GM20431 (cell line): ENCODE data around the gene TRAM2.

Experiments used
- in situ Hi-C: fragments of 300-500 bp; cut with MseI, MboI; formaldehyde crosslinking; loops from one replicate; pipeline ENCODE4 v1.15.0; 2020; ENCODE audit warnings: low sequenced_read_pairs; ENCODE audit not compliant: unreplicated experiment

The TRAM2 gene

GRCh38 chr6:52537001-52537753 lies 39.7 kb downstream of the TRAM2 start:
- in situ Hi-C loops = no loop called here

DNA sequence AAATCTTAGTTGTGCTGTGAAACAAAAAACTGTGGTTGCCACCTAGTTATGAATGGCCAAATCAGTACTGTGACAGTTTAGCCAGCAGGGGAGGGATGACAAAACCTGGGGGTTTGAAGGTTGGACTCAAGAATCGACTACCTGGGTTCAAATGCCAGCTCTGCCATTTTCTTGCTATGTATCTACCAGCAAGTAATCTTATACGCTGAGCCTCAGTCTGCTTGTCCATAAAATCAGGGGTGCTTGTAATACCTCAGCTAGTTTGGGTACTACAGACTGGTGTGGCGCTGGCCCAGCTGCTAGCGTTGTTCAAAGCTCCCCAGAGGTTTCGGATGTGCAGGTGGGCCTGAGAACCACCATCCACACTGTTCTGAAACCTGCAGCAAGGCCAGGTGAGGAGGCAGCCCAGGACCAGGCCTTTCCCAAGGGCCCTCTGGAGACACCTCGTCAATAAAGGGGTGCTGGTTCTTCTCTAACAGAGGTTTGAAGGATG lies 40.4 kb downstream of the TRAM2 start:
- in situ Hi-C loops = no loop called here

DNA sequence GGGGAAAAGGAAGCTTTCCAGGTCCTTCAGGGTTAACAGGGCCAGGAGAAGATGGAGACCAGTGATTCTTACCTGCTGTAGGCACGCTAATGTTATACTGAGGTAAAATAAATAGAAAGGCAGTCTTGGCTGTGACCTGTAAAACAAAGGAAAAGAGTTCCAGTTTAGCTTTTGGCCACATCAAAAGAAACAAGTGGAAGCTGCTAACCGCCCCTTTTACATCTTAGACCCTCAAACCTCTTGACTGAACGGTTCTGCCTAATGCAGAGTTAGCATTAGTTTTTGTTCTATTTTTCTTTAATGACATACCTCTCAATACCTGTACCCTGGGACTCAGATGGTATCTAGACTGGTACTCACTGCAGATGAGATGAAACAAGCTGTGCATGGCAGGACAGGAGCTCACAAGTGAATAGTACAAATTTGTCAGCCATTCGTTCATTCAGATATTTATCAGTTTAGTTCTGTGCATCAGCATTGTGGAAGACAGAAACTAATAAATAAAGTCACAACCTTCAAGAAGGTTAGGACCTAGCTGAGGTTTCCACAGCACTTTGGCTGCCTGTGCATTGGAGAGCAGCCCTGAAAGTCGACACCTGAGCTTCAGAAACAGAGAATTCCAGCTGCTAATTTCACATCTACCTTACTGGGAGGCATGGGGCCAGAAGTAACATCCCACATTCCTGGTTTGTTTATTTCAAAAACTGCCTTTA lies 41.0 kb downstream of the TRAM2 start:
- in situ Hi-C loops = no loop called here

DNA sequence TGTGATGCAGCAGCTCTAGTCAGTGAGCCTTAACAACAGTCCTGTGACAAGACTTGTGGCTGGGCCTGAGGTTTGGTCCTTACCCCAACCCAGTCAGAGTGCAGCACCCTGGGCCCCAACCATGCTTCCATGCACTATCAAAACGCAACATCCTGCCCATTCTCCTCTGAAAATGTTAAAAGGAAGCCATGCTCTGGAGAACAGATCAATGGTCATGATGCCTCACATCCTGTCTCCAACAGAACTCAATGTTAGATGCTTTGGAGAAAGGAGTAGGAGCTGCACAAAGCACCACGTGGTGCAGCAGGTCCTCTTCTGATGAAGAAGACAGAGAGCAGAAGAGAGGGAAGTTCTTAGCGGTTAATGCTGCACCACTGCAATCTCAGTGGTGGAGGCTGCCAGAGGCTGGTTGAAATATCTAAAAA lies 41.9 kb downstream of the TRAM2 start:
- in situ Hi-C loops = no loop called here

DNA sequence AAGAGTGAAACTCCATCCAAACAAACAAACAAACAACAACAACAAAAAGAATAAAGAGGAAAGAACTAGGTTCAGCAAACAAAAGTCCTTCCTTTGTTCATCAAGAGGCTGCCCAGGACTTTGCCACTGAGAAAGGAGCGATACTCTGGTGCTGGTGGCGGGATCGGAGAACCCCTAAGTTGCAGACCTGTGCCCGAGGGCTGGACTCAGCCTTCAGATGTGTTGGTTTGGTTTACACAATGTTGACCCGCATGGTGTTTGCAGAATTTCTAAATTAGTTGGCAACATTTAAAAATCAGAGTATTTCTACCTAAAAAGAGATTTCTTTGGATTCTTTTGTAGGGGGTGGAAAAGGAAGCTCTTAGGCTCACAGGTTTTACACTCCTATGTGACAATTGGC lies 42.5 kb downstream of the TRAM2 start:
- in situ Hi-C loops = no loop called here

- in situ Hi-C loops = no loop called here
Measured at GRCh38 chr6:52533491-52533890, 43.4 kb downstream of the TRAM2 start.

GRCh38 chr6:52532457-52532856 lies 44.4 kb downstream of the TRAM2 start:
- in situ Hi-C loops = no loop called here

DNA sequence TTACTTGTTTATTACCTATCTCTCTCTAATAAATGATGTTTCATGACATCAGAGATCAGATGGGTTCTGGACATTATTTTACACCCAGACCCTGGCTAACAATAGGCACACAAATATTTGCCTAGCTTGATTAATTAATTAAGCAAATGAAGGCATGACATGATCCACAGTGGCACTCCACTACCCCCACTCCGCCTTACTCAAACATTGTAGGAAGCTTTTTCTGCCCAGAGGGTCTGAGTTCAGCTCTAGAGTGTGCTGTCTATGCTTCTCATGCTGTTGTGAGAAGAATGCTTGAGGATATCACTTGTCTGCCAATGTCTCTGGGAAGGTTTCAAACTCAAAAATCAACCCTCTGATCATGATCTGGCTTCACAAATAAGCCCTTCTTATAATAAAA lies 45.0 kb downstream of the TRAM2 start:
- in situ Hi-C loops = no loop called here

- in situ Hi-C loops = no loop called here
Measured at GRCh38 chr6:52531396-52531795, 45.5 kb downstream of the TRAM2 start.

DNA sequence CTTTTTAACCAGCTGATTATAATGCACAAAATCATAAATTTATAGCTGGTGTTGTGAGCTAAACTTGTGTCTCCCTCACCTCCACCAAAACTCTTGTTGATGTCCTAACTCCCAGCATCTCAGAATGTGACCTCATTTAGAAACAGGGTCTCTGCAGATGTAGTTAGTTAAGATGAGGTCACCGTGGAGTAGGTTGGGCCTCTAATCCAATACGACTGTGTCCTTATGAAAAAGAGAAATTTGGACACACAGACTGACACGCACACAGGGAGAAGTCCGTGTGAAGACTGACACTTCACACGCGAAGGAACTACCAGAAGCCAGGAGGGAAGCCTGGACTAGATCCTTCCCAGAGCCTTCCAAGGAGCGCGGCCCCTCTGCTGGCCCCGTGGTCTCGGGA lies 46.5 kb downstream of the TRAM2 start:
- in situ Hi-C loops = no loop called here

DNA sequence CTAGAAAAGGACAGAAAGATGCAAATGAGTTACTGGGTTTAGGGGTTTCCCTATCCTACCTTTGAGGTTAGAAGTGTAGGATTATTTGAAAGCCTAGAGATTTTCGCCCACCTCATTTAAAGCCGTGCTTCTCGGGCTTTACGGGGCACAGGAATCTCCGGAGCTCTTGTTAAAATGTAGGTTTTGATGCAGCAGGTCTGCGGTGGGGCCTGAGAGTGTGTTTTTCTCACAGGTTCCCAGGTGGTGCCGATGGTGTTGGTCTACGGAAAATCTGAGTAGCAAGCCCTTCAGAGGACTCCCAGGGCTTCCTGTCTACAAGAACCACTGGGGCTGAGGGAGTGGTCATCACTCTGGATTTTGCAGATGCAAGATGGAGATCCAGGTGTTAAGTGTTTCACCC lies 47.5 kb downstream of the TRAM2 start:
- in situ Hi-C loops = no loop called here

GRCh38 chr6:52527436-52527835 lies 49.4 kb downstream of the TRAM2 start:
- in situ Hi-C loops = no loop called here

DNA sequence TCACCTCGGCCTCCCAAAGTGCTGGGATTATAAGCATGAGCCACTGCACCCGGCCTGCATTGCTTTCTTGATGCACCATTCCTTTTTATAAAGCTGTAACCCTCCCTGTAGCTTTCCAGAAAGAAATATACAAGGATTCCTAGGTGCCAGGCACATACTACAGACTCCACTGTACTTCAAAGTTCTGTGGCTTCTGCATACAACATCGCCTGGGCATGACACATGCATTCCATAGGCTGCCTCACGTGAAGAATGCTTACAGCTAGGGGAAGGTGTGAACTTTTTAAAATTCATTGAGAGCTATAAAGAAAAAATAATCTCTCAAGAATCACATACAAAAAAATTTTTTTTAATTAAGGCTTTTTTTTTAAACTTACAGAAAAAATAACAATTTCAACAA lies 50.2 kb downstream of the TRAM2 start:
- in situ Hi-C loops = no loop called here

DNA sequence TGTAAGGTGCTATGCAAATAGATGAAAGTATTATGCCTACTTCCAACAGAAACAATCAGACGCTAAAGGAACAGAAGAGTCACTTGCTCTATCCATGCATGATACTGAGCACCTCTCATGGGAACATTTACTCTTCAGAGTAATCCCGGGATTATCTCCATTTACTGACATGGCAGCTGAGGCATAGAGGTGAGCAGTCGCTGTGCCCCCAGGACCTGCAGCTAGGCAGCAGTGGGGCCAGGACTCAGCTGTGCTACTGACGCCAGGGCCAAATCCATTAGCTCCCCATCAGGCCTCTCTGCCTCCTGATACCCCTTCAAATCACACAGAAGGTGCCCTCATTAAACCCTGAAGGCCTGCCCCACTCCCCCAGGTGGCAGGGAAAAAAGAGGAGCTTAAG lies 51.9 kb downstream of the TRAM2 start:
- in situ Hi-C loops = no loop called here

- in situ Hi-C loops = no loop called here
Measured at GRCh38 chr6:52523378-52524142, 53.3 kb downstream of the TRAM2 start.

- in situ Hi-C loops = no loop called here
Measured at GRCh38 chr6:52522655-52523054, 54.2 kb downstream of the TRAM2 start.

GRCh38 chr6:52522151-52522626 lies 54.7 kb downstream of the TRAM2 start:
- in situ Hi-C loops = no loop called here

DNA sequence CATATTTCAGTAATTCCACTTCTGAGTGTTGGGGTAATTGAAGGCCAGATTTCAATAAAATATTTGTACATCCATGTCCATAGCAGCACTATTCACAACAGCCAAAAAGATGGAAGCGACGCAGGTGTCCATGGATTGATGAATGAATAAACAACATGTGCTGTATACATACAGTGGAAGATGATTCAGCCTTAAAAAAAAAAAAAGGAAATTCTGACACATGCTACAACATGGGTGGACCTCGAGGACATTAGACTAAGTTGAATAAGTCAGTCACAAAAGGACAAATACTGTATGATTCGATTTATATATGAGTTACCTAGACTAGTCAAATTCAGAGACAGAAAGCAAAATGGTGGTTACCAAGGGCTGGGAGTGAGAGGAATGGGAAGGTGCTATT lies 57.2 kb downstream of the TRAM2 start:
- in situ Hi-C loops = no loop called here

GRCh38 chr6:52518279-52518945 lies 58.4 kb downstream of the TRAM2 start:
- in situ Hi-C loops = no loop called here
